ENCODE data around the gene GALNTL6.
A peak's percentile ranks its signal among the peaks of the same experiment; 100 is the strongest.

Gene GALNTL6

GRCh38 chr4:172982151-172982590, 1169.0 kb downstream of the GALNTL6 start:
- Histone ChIP-seq H4K8ac (ENCODE audit: low read length) (peak overlapping the region; percentile 7), H3K36me3 (ENCODE audit: control insufficient read depth in 1 of 2, insufficient read depth in 2 of 2, low read depth in 1 of 2, low read length in 2 of 2) (no peaks in the 10 kb centered on the region), H2AK5ac (ENCODE audit: low read length, severe bottlenecking) (no peak overlapping the region), H3K9ac (ENCODE audit: low read length) (peak overlapping the region; percentile 85), H3K9me3 (ENCODE audit: control insufficient read depth, low read length) (no peaks in the 10 kb centered on the region), H4K91ac (ENCODE audit: low read length) (no peak overlapping the region), H2BK12ac (ENCODE audit: low read length in 2 of 2) (no peak overlapping the region), H2BK120ac (ENCODE audit: low read depth, low read length) (peak overlapping the region; percentile 73), H3K14ac (ENCODE audit: low read length in 2 of 2) (no peak overlapping the region), H2BK15ac (ENCODE audit: low read depth, poor library complexity, severe bottlenecking) (no peak overlapping the region), H3K4ac (ENCODE audit: low read depth in 1 of 2, low read length in 2 of 2) (peak overlapping the region in 1 of 2 experiments; percentile 75), H3K27me3 (ENCODE audit: control insufficient read depth in 1 of 2, insufficient read depth in 1 of 2, low read length in 2 of 2) (no peaks in the 10 kb centered on the region), H3K27ac (ENCODE audit: low read length, poor library complexity, severe bottlenecking) (peak overlapping the region; percentile 94), H3K4me3 (ENCODE audit: insufficient read depth in 1 of 2, low read depth in 1 of 2, low read length in 2 of 2) (no peak overlapping the region), H2BK5ac (ENCODE audit: low read depth, low read length, poor library complexity, severe bottlenecking) (peak overlapping the region; percentile 4), H3K79me1 (replicated peaks; ENCODE audit: low read length, poor library complexity, severe bottlenecking) (no peaks in the 10 kb centered on the region), H3K4me2 (ENCODE audit: low read length, poor library complexity, severe bottlenecking) (no peak overlapping the region), H2AFZ (ENCODE audit: low read depth, low read length) (peak overlapping the region; percentile 18), H3K4me1 (ENCODE audit: control insufficient read depth, insufficient read depth, low read depth, low read length) (peaks cover 1% of the 10 kb centered on the region), H3K18ac (ENCODE audit: low read depth in 1 of 2, low read length in 2 of 2) (peak overlapping the region; percentile 6 to 54), H3K23ac (ENCODE audit: low read length in 2 of 2) (no peak overlapping the region)
- DNase-seq, result peak; percentile 70
- WGBS, result 0% methylated on average over 2 of the region's 2 CpGs

- WGBS, result 92% methylated on average over 3 of the region's 3 CpGs
- peak overlapping the region; percentile 85 for H3K9ac ChIP-seq (ENCODE audit: low read length)
- no peak overlapping the region for H3K4ac ChIP-seq (ENCODE audit: low read depth in 1 of 2, low read length in 2 of 2)
- no peak overlapping the region for H4K8ac ChIP-seq (ENCODE audit: low read length)
- H3K36me3 ChIP-seq (ENCODE audit: control insufficient read depth in 1 of 2, insufficient read depth in 2 of 2, low read depth in 1 of 2, low read length in 2 of 2), result no peaks in the 10 kb centered on the region
- H2BK12ac ChIP-seq (ENCODE audit: low read length in 2 of 2), result peak overlapping the region in 1 of 2 experiments; percentile 21
- no peak overlapping the region for H3K14ac ChIP-seq (ENCODE audit: low read length in 2 of 2)
- H2AFZ ChIP-seq (ENCODE audit: low read depth, low read length), result no peak overlapping the region
- H3K4me2 ChIP-seq (ENCODE audit: low read length, poor library complexity, severe bottlenecking), result no peak overlapping the region
- H2AK5ac ChIP-seq (ENCODE audit: low read length, severe bottlenecking), result no peak overlapping the region
- H3K9me3 ChIP-seq (ENCODE audit: control insufficient read depth, low read length), result peaks cover under 1% of the 10 kb centered on the region
- no peak overlapping the region for H4K91ac ChIP-seq (ENCODE audit: low read length)
- DNase-seq, result no peak
- H3K79me1 ChIP-seq (replicated peaks; ENCODE audit: low read length, poor library complexity, severe bottlenecking), result no peaks in the 10 kb centered on the region
- H2BK5ac ChIP-seq (ENCODE audit: low read depth, low read length, poor library complexity, severe bottlenecking), result no peak overlapping the region
- H3K27ac ChIP-seq (ENCODE audit: low read length, poor library complexity, severe bottlenecking), result peak overlapping the region; percentile 62
- H3K4me1 ChIP-seq (ENCODE audit: control insufficient read depth, insufficient read depth, low read depth, low read length), result peaks cover 1% of the 10 kb centered on the region
- no peak overlapping the region for H3K4me3 ChIP-seq (ENCODE audit: insufficient read depth in 1 of 2, low read depth in 1 of 2, low read length in 2 of 2)
- no peak overlapping the region for H2BK120ac ChIP-seq (ENCODE audit: low read depth, low read length)
- H3K27me3 ChIP-seq (ENCODE audit: control insufficient read depth in 1 of 2, insufficient read depth in 1 of 2, low read length in 2 of 2), result no peaks in the 10 kb centered on the region
- no peak overlapping the region for H3K23ac ChIP-seq (ENCODE audit: low read length in 2 of 2)
- H3K18ac ChIP-seq (ENCODE audit: low read depth in 1 of 2, low read length in 2 of 2), result no peak overlapping the region
- no peak overlapping the region for H2BK15ac ChIP-seq (ENCODE audit: low read depth, poor library complexity, severe bottlenecking)
These were observed 1169.8 kb downstream of the GALNTL6 start for GRCh38 chr4:172983014-172983413.

GRCh38 chr4:172983631-172984030, 1170.4 kb downstream of the GALNTL6 start:
- no peak overlapping the region for H3K27ac ChIP-seq (ENCODE audit: low read length, poor library complexity, severe bottlenecking)
- H2AFZ ChIP-seq (ENCODE audit: low read depth, low read length), result no peak overlapping the region
- no peak overlapping the region for H3K23ac ChIP-seq (ENCODE audit: low read length in 2 of 2)
- H2BK12ac ChIP-seq (ENCODE audit: low read length in 2 of 2), result no peak overlapping the region
- no peak overlapping the region for H4K8ac ChIP-seq (ENCODE audit: low read length)
- H3K27me3 ChIP-seq (ENCODE audit: control insufficient read depth in 1 of 2, insufficient read depth in 1 of 2, low read length in 2 of 2), result no peaks in the 10 kb centered on the region
- H3K9me3 ChIP-seq (ENCODE audit: control insufficient read depth, low read length), result peaks cover 6% of the 10 kb centered on the region
- no peak overlapping the region for H3K4me3 ChIP-seq (ENCODE audit: insufficient read depth in 1 of 2, low read depth in 1 of 2, low read length in 2 of 2)
- no peak overlapping the region for H3K4ac ChIP-seq (ENCODE audit: low read depth in 1 of 2, low read length in 2 of 2)
- no peaks in the 10 kb centered on the region for H3K79me1 ChIP-seq (replicated peaks; ENCODE audit: low read length, poor library complexity, severe bottlenecking)
- no peak overlapping the region for H3K14ac ChIP-seq (ENCODE audit: low read length in 2 of 2)
- H2BK120ac ChIP-seq (ENCODE audit: low read depth, low read length), result no peak overlapping the region
- 87% methylated on average over 3 of the region's 3 CpGs for WGBS
- peaks cover 1% of the 10 kb centered on the region for H3K4me1 ChIP-seq (ENCODE audit: control insufficient read depth, insufficient read depth, low read depth, low read length)
- no peak overlapping the region for H3K9ac ChIP-seq (ENCODE audit: low read length)
- H4K91ac ChIP-seq (ENCODE audit: low read length), result no peak overlapping the region
- H3K4me2 ChIP-seq (ENCODE audit: low read length, poor library complexity, severe bottlenecking), result no peak overlapping the region
- H2BK5ac ChIP-seq (ENCODE audit: low read depth, low read length, poor library complexity, severe bottlenecking), result no peak overlapping the region
- no peak for DNase-seq
- no peak overlapping the region for H2BK15ac ChIP-seq (ENCODE audit: low read depth, poor library complexity, severe bottlenecking)
- no peak overlapping the region for H3K18ac ChIP-seq (ENCODE audit: low read depth in 1 of 2, low read length in 2 of 2)
- no peak overlapping the region for H2AK5ac ChIP-seq (ENCODE audit: low read length, severe bottlenecking)
- H3K36me3 ChIP-seq (ENCODE audit: control insufficient read depth in 1 of 2, insufficient read depth in 2 of 2, low read depth in 1 of 2, low read length in 2 of 2), result no peaks in the 10 kb centered on the region

GRCh38 chr4:172985552-172985951, 1172.3 kb downstream of the GALNTL6 start:
- H3K9ac ChIP-seq (ENCODE audit: low read length), result no peak overlapping the region
- no peak overlapping the region for H2AFZ ChIP-seq (ENCODE audit: low read depth, low read length)
- H3K4ac ChIP-seq (ENCODE audit: low read depth in 1 of 2, low read length in 2 of 2), result no peak overlapping the region
- no peaks in the 10 kb centered on the region for H3K36me3 ChIP-seq (ENCODE audit: control insufficient read depth in 1 of 2, insufficient read depth in 2 of 2, low read depth in 1 of 2, low read length in 2 of 2)
- H3K4me1 ChIP-seq (ENCODE audit: control insufficient read depth, insufficient read depth, low read depth, low read length), result peaks cover 1% of the 10 kb centered on the region
- no peak overlapping the region for H3K14ac ChIP-seq (ENCODE audit: low read length in 2 of 2)
- H4K91ac ChIP-seq (ENCODE audit: low read length), result no peak overlapping the region
- H2AK5ac ChIP-seq (ENCODE audit: low read length, severe bottlenecking), result no peak overlapping the region
- no peak overlapping the region for H3K4me3 ChIP-seq (ENCODE audit: insufficient read depth in 1 of 2, low read depth in 1 of 2, low read length in 2 of 2)
- no peaks in the 10 kb centered on the region for H3K79me1 ChIP-seq (replicated peaks; ENCODE audit: low read length, poor library complexity, severe bottlenecking)
- no peak overlapping the region for H2BK15ac ChIP-seq (ENCODE audit: low read depth, poor library complexity, severe bottlenecking)
- H2BK12ac ChIP-seq (ENCODE audit: low read length in 2 of 2), result no peak overlapping the region
- no peak for DNase-seq
- H3K27ac ChIP-seq (ENCODE audit: low read length, poor library complexity, severe bottlenecking), result no peak overlapping the region
- H3K4me2 ChIP-seq (ENCODE audit: low read length, poor library complexity, severe bottlenecking), result no peak overlapping the region
- no peak overlapping the region for H4K8ac ChIP-seq (ENCODE audit: low read length)
- H2BK5ac ChIP-seq (ENCODE audit: low read depth, low read length, poor library complexity, severe bottlenecking), result no peak overlapping the region
- H3K23ac ChIP-seq (ENCODE audit: low read length in 2 of 2), result no peak overlapping the region
- no peak overlapping the region for H2BK120ac ChIP-seq (ENCODE audit: low read depth, low read length)
- no peak overlapping the region for H3K18ac ChIP-seq (ENCODE audit: low read depth in 1 of 2, low read length in 2 of 2)
- no peaks in the 10 kb centered on the region for H3K27me3 ChIP-seq (ENCODE audit: control insufficient read depth in 1 of 2, insufficient read depth in 1 of 2, low read length in 2 of 2)
- 74% methylated on average over 2 of the region's 2 CpGs for WGBS
- peaks cover 8% of the 10 kb centered on the region for H3K9me3 ChIP-seq (ENCODE audit: control insufficient read depth, low read length)
